Peyer's patch (tissue), 4 donors: ENCODE measurements around the gene POLA1.

ENCODE experiments used
- CTCF ChIP-seq, 6 experiments: fragments of 450-650 bp in 4 of 6; fragments of 200-600 bp in 2 of 6; sonication (generic) in 1 of 6; IDR thresholded peaks; one replicate each; pipeline ENCODE4 v1.5.1; 2017 to 2019; ENCODE audit warnings: antibody characterized with exemption in 6 of 6, mild to moderate bottlenecking in 3 of 6, moderate library complexity in 1 of 6
- POLR2A ChIP-seq, 2 donors: fragments of 450-650 bp; IDR thresholded peaks; one replicate each; pipeline ENCODE4 v1.5.1; 2017; ENCODE audit warnings: antibody characterized with exemption in 2 of 2, mild to moderate bottlenecking in 2 of 2, moderate library complexity in 2 of 2

DNA sequence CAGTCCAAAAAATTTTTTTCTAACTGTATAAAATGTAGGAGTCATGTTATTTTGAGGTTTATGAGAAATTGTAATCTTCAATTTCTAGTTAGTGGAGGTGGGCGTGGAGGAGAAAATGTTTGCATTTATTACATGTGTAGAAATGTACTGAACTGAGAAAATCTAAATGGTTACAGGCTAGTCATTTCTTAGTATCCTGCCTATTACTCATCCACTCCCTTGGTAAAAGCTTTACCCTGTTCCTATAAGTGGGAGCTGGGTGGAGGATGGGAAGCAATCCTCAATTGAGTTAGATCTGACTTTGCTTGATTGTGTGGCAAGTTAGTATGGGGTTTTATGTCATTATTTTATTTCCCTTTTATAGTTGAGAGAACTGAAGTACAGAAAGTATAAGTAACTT lies 73.8 kb downstream of the POLA1 start:
- TF ChIP-seq CTCF (IDR thresholded peaks at IDR 0.05) (no peak), POLR2A (IDR thresholded peaks at IDR 0.05) (no peak)
